Mononuclear cell (primary cell): ENCODE data around the gene C19orf47. TPM values are rescaled to one million over a fixed set of nuclear protein-coding genes. Genes with fewer than 3 reads are reported as not detected.

ENCODE experiments used
- H3K27me3 ChIP-seq: 2 replicates; pipeline ENCODE4 v1.6.0; 2011; ENCODE audit warnings: low read length, control low read depth; ENCODE audit not compliant: insufficient read depth
- H3K4me1 ChIP-seq: 2 replicates; pipeline ENCODE4 v1.5.1; 2011; ENCODE audit warnings: mild to moderate bottlenecking, low read length, control low read depth; ENCODE audit not compliant: insufficient read depth
- H3K4me3 ChIP-seq: 2 replicates; pipeline ENCODE4 v1.5.1; 2011; ENCODE audit warnings: mild to moderate bottlenecking, low read length, moderate library complexity
- H3K9me3 ChIP-seq: 2 replicates; pipeline ENCODE4 v1.5.1; 2011; ENCODE audit warnings: low read depth, mild to moderate bottlenecking, control low read depth, low read length
- total RNA-seq: library from RNA; depleted of rRNA; stranded (reverse); fragments of >200 nt; gene quantifications from one replicate; pipeline ENCODE4 v1.2.3, GENCODE V29; 2012

Gene C19orf47
- total RNA-seq, 1 donor: 4.7 TPM

GRCh38 chr19:40365613-40366401, 17.6 kb upstream of the C19orf47 start:
- Histone ChIP-seq H3K4me3 (peak overlapping the region; percentile 29), H3K9me3 (no peaks in the 10 kb centered on the region), H3K27me3 (no peaks in the 10 kb centered on the region), H3K4me1 (peaks cover 61% of the 10 kb centered on the region)

GRCh38 chr19:40365010-40365409, 16.8 kb upstream of the C19orf47 start:
- Histone ChIP-seq H3K9me3 (no peaks in the 10 kb centered on the region), H3K4me1 (peaks cover 68% of the 10 kb centered on the region), H3K27me3 (no peaks in the 10 kb centered on the region), H3K4me3 (no peak overlapping the region)

GRCh38 chr19:40363069-40363468, 14.9 kb upstream of the C19orf47 start:
- peaks cover 88% of the 10 kb centered on the region for H3K4me1 ChIP-seq
- H3K4me3 ChIP-seq: no peak overlapping the region
- H3K27me3 ChIP-seq: no peaks in the 10 kb centered on the region
- H3K9me3 ChIP-seq: no peaks in the 10 kb centered on the region

GRCh38 chr19:40362160-40362559, 14.0 kb upstream of the C19orf47 start:
- Histone ChIP-seq H3K4me1 (peaks cover 97% of the 10 kb centered on the region), H3K9me3 (no peaks in the 10 kb centered on the region), H3K4me3 (no peak overlapping the region), H3K27me3 (no peaks in the 10 kb centered on the region)

- Histone ChIP-seq H3K4me3 (no peak overlapping the region), H3K27me3 (no peaks in the 10 kb centered on the region), H3K4me1 (peaks cover 93% of the 10 kb centered on the region), H3K9me3 (no peaks in the 10 kb centered on the region)
These were observed 12.6 kb upstream of the C19orf47 start for GRCh38 chr19:40360708-40361241.

- H3K4me1 ChIP-seq: peaks cover 89% of the 10 kb centered on the region
- H3K4me3 ChIP-seq: no peak overlapping the region
- H3K9me3 ChIP-seq: no peaks in the 10 kb centered on the region
These were observed 12.0 kb upstream of the C19orf47 start for GRCh38 chr19:40360020-40360707.

GRCh38 chr19:40358773-40359172, 10.6 kb upstream of the C19orf47 start:
- Histone ChIP-seq H3K4me1 (peaks cover 75% of the 10 kb centered on the region), H3K4me3 (no peak overlapping the region), H3K9me3 (no peaks in the 10 kb centered on the region), H3K27me3 (no peaks in the 10 kb centered on the region)

More at GRCh38 chr19:40360020-40360707, 12.0 kb upstream of the C19orf47 start:
- no peaks in the 10 kb centered on the region for H3K27me3 ChIP-seq

- Histone ChIP-seq H3K9me3 (no peaks in the 10 kb centered on the region), H3K4me1 (peaks cover 63% of the 10 kb centered on the region), H3K4me3 (no peak overlapping the region), H3K27me3 (no peaks in the 10 kb centered on the region)
These were observed 9.4 kb upstream of the C19orf47 start for GRCh38 chr19:40357640-40358039.

- Histone ChIP-seq H3K4me3 (no peak overlapping the region), H3K27me3 (no peaks in the 10 kb centered on the region), H3K4me1 (peaks cover 56% of the 10 kb centered on the region), H3K9me3 (no peaks in the 10 kb centered on the region)
These were observed 8.7 kb upstream of the C19orf47 start for GRCh38 chr19:40356681-40357595.

- no peaks in the 10 kb centered on the region for H3K9me3 ChIP-seq
- H3K4me3 ChIP-seq: no peak overlapping the region
- H3K4me1 ChIP-seq: peaks cover 48% of the 10 kb centered on the region
- H3K27me3 ChIP-seq: no peaks in the 10 kb centered on the region
These were observed 7.9 kb upstream of the C19orf47 start for GRCh38 chr19:40355975-40356680.

GRCh38 chr19:40348961-40349507, 837 bp upstream of the C19orf47 start:
- H3K4me3 ChIP-seq: peak overlapping the region; percentile 76
- H3K9me3 ChIP-seq: no peaks in the 10 kb centered on the region
- H3K4me1 ChIP-seq: peaks cover 21% of the 10 kb centered on the region
- no peaks in the 10 kb centered on the region for H3K27me3 ChIP-seq

GRCh38 chr19:40344422-40344821, 3.8 kb downstream of the C19orf47 start:
- peaks cover 19% of the 10 kb centered on the region for H3K4me1 ChIP-seq
- H3K27me3 ChIP-seq: no peaks in the 10 kb centered on the region
- H3K4me3 ChIP-seq: no peak overlapping the region
- no peaks in the 10 kb centered on the region for H3K9me3 ChIP-seq

- H3K4me3 ChIP-seq: no peak overlapping the region
- no peaks in the 10 kb centered on the region for H3K27me3 ChIP-seq
- no peaks in the 10 kb centered on the region for H3K9me3 ChIP-seq
- H3K4me1 ChIP-seq: peaks cover 10% of the 10 kb centered on the region
These were observed 5.4 kb downstream of the C19orf47 start for GRCh38 chr19:40342644-40343311.
